ENCODE measurements around the gene GNLY.

The GNLY gene

GRCh38 chr2:85748039-85748734 lies 54.0 kb downstream of the GNLY start:
- no peak for DNase-seq

Measured in activated T-cell treated with anti-CD3 and anti-CD28 coated beads, Interleukin-2, amount 50 U/mL, for 1 hour (primary cell).